Inflammatory macrophage treated with lipopolysaccharide for 4 hours (primary cell): Measurements from ENCODE around the gene CCL4.

Source experiments
- DNase-seq: peaks from one replicate; pipeline ENCODE4 v3.0.0-alpha.2; 2020

CCL4 gene

DNA sequence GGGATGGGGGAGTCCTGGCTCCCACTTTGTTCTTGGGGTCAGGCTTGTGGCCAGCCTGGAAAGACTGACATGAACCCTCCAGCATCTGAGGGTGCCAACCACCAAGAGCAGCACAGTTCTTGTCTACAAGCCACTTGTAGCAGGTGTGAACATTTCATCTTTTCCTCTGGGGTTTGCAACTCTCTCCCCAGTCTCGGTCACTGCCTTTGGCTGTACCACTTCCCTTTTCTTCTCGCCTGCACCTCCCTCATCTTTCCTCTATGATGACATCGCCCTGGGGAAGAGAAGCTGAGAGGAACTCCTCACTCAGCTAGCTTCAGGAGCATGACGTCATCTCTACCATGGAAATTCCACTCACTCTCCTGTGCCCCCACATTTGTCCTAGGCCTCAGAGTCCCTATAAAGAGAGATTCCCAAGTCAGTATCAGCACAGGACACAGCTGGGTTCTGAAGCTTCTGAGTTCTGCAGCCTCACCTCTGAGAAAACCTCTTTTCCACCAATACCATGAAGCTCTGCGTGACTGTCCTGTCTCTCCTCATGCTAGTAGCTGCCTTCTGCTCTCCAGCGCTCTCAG lies at the start of gene CCL4:
CCL4 (plus strand) TSS at position 427 of the 575 bp plus-strand sequence; CDS start at position 506, 79 bp downstream.
- DNase-seq, result peak; percentile 96

DNA sequence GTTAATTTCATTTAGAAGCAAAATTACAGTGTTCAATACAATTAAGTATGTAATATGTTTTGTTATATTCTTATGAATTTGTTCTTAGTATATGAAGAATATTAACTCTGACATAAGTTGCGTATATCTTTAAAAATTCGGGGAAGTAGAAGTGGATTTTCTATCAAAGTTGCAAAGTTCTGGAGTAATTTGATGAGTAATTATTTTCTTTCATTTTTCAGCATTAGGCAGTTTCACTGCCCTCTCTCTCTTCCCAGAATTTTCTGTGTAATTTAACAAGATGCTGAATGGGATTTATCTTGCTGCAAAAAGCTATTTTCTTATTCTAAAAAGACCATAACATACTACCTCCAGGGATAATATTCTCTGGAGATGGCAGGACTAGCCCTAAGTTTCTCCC lies 48.5 kb upstream of the CCL4 start:
- DNase-seq, result peak; percentile 82

GRCh38 chr17:36055921-36056520 lies 47.6 kb upstream of the CCL4 start:
- peak; percentile 96 for DNase-seq

GRCh38 chr17:36057911-36058310 lies 45.7 kb upstream of the CCL4 start:
- DNase-seq, result peak; percentile 77

DNA sequence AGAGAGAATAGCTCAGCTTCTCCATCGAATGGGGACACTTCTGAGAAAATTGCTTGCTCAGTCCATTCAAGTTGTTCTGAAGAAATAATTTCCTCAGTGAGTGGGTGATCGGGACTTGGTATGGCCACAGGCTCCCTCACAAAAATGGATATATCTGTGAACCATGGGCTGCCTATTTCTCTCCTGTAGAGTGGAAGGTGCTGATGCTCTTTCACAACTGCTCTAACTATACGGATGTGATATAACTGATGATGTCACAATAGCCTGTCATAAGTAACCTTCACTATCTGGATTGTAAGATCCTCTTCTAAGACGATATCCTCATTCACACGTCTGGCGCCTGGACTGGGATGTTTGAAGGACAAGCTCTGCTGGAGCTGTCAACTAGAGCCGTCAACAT lies 44.2 kb upstream of the CCL4 start:
- DNase-seq, result peak; percentile 81

- DNase-seq, result peak; percentile 62
Measured at GRCh38 chr17:36060816-36061215, 42.8 kb upstream of the CCL4 start.

DNA sequence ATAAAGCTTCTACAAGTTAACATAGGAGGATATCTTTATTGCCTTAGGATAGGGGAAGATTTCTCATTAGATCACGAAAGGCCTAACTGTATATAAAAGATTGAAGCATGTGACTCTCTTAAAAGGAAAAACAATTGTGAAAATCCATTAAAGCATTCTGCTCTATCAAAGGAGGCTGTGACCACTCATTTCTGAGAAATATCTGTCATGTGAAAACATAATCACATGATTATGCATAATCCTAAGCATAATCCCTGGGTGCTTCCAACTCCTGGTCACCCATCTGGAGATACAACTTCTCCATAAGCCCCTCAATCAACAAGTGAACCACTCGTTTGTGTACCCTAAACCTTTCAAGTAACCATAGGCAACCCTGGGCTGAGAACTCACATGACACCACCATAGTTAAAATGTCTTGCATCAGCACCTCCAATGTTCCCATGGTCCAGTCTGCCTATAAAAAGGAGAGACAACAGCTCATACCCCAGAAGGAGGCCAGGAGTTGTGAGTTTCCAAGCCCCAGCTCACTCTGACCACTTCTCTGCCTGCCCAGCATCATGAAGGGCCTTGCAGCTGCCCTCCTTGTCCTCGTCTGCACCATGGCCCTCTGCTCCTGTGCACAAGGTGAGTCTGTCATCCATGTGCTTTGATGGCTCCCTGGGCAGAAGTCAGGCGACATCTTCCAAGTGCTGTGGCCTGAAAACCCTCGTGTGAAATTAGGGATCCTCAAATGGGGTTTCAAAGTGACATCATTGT lies 39.7 kb upstream of the CCL4 start, which contains the start of gene CCL18:
CCL18 (plus strand) TSS at position 487 of the 756 bp plus-strand sequence; CDS start at position 558, 71 bp downstream.
- DNase-seq, result peak; percentile 52

DNA sequence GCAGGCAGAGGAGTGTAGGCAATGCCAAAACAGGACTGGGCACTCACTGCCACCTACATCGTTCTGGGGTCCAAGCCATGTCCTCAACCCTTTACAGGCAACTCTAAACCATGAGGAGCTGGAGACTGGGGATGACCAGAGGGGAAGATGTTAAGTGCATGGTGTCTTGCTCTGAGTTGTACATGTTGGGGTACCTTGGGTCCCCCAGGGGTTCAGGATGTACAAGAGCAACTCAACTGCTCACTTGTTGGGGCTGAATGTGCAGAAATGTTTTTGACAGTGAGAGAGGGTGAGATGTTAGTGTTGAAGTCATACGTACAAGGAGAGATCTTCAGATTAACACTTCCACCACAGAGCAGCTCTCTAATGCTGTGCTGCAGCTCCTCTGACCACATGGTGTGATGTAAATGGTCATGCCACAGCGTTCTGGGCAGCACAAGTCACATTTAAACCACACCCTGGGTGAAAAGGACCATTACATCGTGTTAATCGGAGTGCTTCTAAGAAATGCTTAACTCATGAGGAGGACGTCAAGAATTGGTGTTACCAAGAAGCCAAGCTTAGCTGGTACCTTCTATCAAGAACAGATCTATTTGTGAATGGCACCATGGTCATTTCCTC lies 37.2 kb upstream of the CCL4 start:
- DNase-seq, result peak; percentile 42

DNA sequence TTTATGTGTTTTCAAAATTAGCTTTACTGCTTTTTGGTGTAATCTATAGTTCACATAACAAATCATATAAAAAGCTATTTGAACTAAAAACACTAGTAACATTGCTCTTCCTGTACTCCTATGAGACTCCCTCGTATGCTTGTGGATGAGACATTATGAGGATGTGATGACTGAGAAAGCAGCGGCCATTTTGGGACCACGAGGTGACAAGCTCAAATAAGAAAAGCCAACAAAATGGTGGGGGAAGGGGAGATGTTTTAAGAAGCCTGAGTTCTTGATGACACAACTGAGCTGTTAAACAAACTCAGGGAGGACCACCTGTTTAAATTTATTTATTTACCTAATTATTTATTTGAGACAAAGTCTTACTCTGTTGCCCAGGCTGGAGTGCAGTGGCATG lies 35.1 kb upstream of the CCL4 start:
- no peak for DNase-seq

DNA sequence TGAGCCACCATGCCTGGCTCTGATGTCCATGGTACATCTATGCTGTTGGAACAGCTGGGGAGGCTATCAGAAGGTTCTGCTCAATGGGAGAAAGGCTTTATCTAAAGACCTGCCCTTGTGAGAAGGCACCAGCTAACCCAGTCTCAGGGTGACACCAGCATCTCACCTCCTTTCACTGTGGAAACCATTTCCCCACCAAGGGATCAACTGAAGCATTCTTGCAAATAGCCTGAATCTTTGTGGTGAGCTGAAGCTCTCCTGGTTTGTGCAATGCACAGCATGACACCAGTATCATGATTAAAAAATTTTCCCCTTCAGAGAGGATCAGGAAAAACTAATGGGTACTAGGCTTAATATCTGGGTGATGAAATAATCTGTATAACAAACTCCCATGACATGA lies 34.5 kb upstream of the CCL4 start:
- DNase-seq, result peak; percentile 72

DNA sequence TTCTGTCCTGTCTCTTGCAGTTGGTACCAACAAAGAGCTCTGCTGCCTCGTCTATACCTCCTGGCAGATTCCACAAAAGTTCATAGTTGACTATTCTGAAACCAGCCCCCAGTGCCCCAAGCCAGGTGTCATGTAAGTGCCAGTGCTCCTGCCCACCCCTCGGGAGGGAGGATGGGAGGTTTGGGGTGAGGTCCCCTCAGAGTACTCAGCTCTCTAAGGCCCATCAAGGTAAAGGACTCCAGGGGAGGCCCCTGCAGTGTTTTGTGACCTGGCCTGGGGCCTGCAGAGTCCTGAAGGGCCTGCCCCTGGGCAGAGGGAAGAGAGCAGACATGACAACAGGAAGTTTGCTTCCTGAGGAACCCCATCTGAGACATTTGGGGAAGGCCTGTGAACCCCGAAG lies 33.2 kb upstream of the CCL4 start:
- no peak for DNase-seq

DNA sequence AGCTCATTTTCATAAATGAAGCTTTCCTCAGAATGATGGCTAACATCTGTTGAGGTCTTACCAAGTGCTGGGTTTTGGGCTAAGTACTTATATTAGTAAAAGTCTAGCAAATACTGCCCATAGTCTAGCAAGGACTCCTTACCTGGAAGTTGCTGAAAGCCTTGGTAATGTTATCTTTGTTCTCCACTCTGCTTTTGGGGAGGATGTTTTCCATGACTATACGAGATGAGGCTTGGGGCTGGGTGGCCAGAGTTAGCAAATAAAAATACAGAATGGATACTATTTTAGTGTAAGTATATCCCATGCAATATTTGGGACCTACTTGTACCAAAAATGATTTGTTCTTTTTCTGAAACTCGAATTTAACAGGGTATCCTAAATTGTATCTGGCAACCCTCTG lies 31.9 kb upstream of the CCL4 start:
- DNase-seq, result no peak

DNA sequence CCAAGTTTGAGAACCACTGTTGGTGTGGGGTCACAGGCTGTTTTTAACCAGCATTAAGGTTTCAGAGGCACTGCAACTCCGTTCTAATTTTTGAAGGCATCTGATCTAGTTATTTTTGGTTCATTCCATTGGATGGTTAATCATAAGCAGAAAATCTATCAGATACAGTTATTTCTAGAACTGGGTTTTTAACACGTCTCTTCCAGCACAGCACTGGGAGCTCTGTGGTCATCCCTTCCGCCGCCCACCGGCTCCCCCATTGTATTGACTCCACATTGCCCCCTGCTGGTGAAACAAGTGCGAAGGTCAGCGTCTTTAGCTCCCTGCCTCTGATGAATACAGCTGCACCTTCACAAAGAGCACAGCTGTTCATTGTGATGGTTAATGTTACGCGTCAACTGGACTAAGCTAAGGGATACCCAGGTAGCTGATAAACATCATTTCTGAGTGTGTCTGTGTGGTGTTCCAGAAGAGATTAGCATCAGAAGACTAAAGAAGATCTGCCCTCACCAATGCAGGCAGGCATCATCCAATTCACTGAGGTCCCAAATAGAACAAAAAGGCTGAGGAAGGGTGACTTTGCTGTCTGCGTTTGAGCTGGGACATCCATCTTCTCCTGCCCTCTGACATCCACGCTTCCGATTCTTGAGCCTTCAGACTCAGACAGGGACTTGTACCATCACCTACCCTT lies 31.1 kb upstream of the CCL4 start:
- peak; percentile 79 for DNase-seq

GRCh38 chr17:36074365-36074764 lies 29.3 kb upstream of the CCL4 start:
- no peak for DNase-seq

GRCh38 chr17:36081681-36082471 lies 21.8 kb upstream of the CCL4 start:
- DNase-seq, result peak; percentile 59

DNA sequence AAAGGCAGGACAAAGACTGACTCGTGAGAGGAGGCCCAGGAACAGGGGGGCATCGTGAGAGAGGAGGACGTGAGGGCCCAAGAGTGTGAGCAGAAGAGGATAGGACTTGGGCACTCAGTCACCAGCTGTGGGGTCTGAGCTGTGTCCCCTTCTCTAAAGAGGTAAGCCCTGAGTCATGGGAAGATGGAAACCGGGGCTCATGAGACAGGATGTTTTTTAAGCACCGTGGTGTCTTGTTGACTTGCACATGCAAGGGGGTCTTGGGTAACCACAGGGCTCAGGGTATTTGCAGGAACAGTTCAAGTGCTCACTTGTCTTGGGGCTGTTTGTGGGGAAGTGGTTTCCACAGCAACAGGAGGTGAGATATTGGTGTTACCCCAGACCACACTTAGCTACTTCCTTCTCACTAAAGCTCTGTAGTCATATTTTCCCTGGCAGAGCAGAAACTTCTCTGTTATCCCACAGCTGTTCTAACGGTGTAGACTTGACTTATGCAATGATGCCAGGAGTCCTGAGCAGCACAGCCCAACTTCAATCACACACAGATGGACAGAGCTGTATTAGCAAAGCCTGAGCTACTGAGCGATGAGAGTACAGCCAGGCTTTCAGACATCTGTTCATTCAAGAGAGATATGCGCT lies 21.0 kb upstream of the CCL4 start:
- peak; percentile 91 for DNase-seq

GRCh38 chr17:36083691-36084090 lies 19.9 kb upstream of the CCL4 start:
- DNase-seq, result peak; percentile 85

- DNase-seq, result peak; percentile 92
Measured at GRCh38 chr17:36085765-36086164, 17.9 kb upstream of the CCL4 start.

- peak; percentile 57 for DNase-seq
Measured at GRCh38 chr17:36086791-36087190, 16.8 kb upstream of the CCL4 start.

DNA sequence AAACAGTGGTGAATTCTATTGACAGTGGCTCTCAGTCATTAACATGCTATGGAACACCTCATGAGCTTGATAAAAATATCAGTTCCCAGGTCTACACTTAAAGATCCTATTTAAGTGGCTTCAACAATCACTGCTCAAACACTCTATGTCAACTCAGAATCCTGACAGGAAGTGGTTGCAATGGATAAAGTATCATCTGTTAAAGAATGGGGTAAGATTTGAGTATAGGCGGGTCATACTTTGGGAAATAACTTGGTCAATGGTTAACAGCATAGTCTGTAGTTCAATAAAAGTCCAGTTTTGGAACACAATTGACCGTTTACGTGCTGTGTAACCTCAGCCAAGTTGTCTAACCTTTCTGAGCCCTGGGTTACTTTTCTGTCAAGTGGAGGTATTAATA lies 16.2 kb upstream of the CCL4 start:
- peak; percentile 71 for DNase-seq

GRCh38 chr17:36087897-36088572 lies 15.6 kb upstream of the CCL4 start:
- peak; percentile 88 for DNase-seq
